ENCODE data around the gene TAF1C. TPM values are rescaled to one million over a fixed set of nuclear protein-coding genes. Genes with fewer than 3 reads are reported as not detected.
A peak's percentile ranks its signal among the peaks of the same experiment; 100 is the strongest.

The TAF1C gene
- total and polyA plus RNA-seq, 10 of the 15 experiments (the other 5 are each of a cell fraction or from before 2014, with no cell fraction given), result 0.98 to 40.1 (median 15.4) TPM

DNA sequence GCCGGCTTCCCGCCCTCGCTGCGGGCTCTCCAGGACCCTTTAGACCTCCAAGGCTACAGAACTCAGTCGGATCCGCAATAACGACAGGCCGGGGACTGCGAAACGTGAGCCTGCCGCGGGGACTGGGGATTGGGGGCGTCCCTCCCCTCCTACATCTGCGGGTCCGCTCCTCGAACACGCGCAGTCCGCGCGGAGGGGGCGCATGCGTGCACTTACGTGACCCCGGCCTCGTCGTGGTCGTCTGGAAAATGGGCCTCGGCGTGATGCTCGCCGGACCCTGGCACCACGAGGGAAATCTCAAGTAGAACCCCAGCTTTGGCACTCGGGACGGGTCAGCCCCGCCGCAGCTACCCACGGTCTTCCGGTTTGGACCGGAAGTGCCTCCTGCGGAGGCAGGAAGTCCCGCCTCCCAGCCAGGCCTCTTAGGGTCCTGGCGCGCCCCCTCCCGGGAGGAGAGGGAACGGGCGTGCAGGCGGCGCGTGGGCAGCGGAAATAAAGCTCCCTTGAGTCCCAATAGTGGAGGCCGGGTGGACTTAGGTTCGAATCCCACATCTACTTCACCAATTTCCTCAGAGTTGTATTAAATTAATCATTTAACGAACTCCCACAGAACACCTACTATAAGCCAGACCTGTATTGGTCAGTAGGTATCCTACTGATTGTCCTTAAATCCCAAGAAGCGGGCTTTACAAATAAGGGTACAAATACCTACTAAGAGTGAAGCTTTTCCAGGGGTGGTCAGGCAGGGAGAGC is at the start of gene TAF1C (continued):
- peak; percentile 70; the same call in 1 of the 2 replicates for TF ChIP-seq MEF2A (IDR thresholded peaks at IDR 0.05; ENCODE audit: insufficient read depth, low read depth, low read length)
- peak; percentile 55 for TF ChIP-seq CREM (IDR thresholded peaks at IDR 0.05; ENCODE audit: low read depth)
- TF ChIP-seq POLR2AphosphoS2 (IDR thresholded peaks at IDR 0.05; ENCODE audit: low read depth, low read length), result 0 out of 2 replicates have a peak, but pooled peaks have one; percentile 70
- TF ChIP-seq, protein P1, sequence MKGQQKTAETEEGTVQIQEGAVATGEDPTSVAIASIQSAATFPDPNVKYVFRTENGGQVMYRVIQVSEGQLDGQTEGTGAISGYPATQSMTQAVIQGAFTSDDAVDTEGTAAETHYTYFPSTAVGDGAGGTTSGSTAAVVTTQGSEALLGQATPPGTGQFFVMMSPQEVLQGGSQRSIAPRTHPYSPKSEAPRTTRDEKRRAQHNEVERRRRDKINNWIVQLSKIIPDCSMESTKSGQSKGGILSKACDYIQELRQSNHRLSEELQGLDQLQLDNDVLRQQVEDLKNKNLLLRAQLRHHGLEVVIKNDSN (IDR thresholded peaks at IDR 0.05; ENCODE audit: borderline replicate concordance, extremely low read length, insufficient read depth, low read depth, low read length), result no peak
- no peak for TF ChIP-seq MYB (IDR thresholded peaks at IDR 0.05; ENCODE audit: borderline replicate concordance, low read depth, low read length)
- TF ChIP-seq KAT2A (conservative IDR thresholded peaks at IDR 0.05; ENCODE audit: control insufficient read depth, low read depth, low read length), result no peak
- peak; percentile 70 for TF ChIP-seq YY1 (IDR thresholded peaks at IDR 0.05; ENCODE audit: low read depth, low read length)
- no peak for TF ChIP-seq YBX1 (IDR thresholded peaks at IDR 0.05)
- TF ChIP-seq TBL1XR1 (IDR thresholded peaks at IDR 0.05; ENCODE audit: low read depth, low read length), result 0 out of 2 replicates have a peak, but pooled peaks have one; percentile 45
- TF ChIP-seq EP300 (IDR thresholded peaks at IDR 0.05; ENCODE audit: borderline replicate concordance in 1 of 2, control insufficient read depth in 1 of 2, low read depth in 2 of 2, low read length in 2 of 2), result peak in 1 of 2 experiments; percentile 21; a peak in 1 of 4 replicates
- TF ChIP-seq STAT1 (conservative IDR thresholded peaks at IDR 0.05), result peak; percentile 65; the same call in 1 of the 2 replicates
- peak in 1 of 2 experiments; percentile 37; a peak in 2 of 4 replicates for TF ChIP-seq IKZF2 (IDR thresholded peaks at IDR 0.05)
- no peak for TF ChIP-seq PAX8 (IDR thresholded peaks at IDR 0.05)
